RWPE2 (cell line): ENCODE data around the gene ACTR2.
A peak's percentile ranks its signal among the peaks of the same experiment; 100 is the strongest.

Experiments used
- ATAC-seq: fragments of 200-7000 bp; cut with Tn5 transposase; 3 replicates; pipeline ENCODE4 v1.9.1; 2021; ENCODE audit warnings: low read depth
- DNase-seq: peaks from one replicate; pipeline ENCODE4 v3.0.0-alpha.2; 2020; ENCODE audit warnings: low spot score
- H3K27ac ChIP-seq: fragments of 450-650 bp; 2 replicates; pipeline ENCODE4 v1.5.1; 2017; ENCODE audit warnings: mild to moderate bottlenecking; ENCODE audit not compliant: poor library complexity, severe bottlenecking
- H3K27me3 ChIP-seq: fragments of 250-450 bp; sonication (Bioruptor Pico); 2 replicates; pipeline ENCODE4 v1.5.1; 2021; ENCODE audit warnings: mild to moderate bottlenecking, moderate library complexity; ENCODE audit not compliant: insufficient read depth, poor library complexity, severe bottlenecking
- H3K36me3 ChIP-seq: fragments of 250-450 bp; sonication (Bioruptor Pico); 2 replicates; pipeline ENCODE4 v1.5.1; 2020; ENCODE audit warnings: low read depth, mild to moderate bottlenecking, moderate library complexity
- H3K4me1 ChIP-seq: fragments of 250-450 bp; sonication (Bioruptor Pico); 2 replicates; pipeline ENCODE4 v1.5.1; 2021; ENCODE audit warnings: mild to moderate bottlenecking, moderate library complexity; ENCODE audit not compliant: insufficient read depth, poor library complexity, severe bottlenecking
- H3K4me3 ChIP-seq: fragments of 250-450 bp; sonication (Bioruptor Pico); 2 replicates; pipeline ENCODE4 v1.5.1; 2021; ENCODE audit warnings: mild to moderate bottlenecking, moderate library complexity; ENCODE audit not compliant: severe bottlenecking
- H3K9me3 ChIP-seq: fragments of 250-450 bp; sonication (Bioruptor Pico); 2 replicates; pipeline ENCODE4 v1.5.1; 2021; ENCODE audit warnings: mild to moderate bottlenecking, moderate library complexity; ENCODE audit not compliant: severe bottlenecking
- CTCF ChIP-seq: fragments of 450-650 bp; IDR thresholded peaks from one replicate; pipeline ENCODE4 v1.5.1; 2017; ENCODE audit warnings: mild to moderate bottlenecking, moderate library complexity; ENCODE audit not compliant: poor library complexity, severe bottlenecking

The ACTR2 gene

GRCh38 chr2:65319072-65319673 lies 91.5 kb downstream of the ACTR2 start:
- no peak for TF ChIP-seq CTCF
- H3K27me3 ChIP-seq: no peaks in the 10 kb centered on the region
- peaks cover 51% of the 10 kb centered on the region for H3K4me1 ChIP-seq
- no peak for ATAC-seq
- H3K36me3 ChIP-seq: peaks cover 30% of the 10 kb centered on the region
- DNase-seq: no peak
- peak overlapping the region; percentile 98 for H3K27ac ChIP-seq
- no peaks in the 10 kb centered on the region for H3K9me3 ChIP-seq
- H3K4me3 ChIP-seq: no peak overlapping the region

GRCh38 chr2:65319674-65320041 lies 92.0 kb downstream of the ACTR2 start:
- peak overlapping the region; percentile 98 for H3K27ac ChIP-seq
- no peak for TF ChIP-seq CTCF
- no peak for ATAC-seq

GRCh38 chr2:65320042-65320725 lies 92.6 kb downstream of the ACTR2 start:
- no peaks in the 10 kb centered on the region for H3K9me3 ChIP-seq
- DNase-seq: no peak
- TF ChIP-seq CTCF: peak; percentile 60
- H3K27me3 ChIP-seq: no peaks in the 10 kb centered on the region
- peaks cover 24% of the 10 kb centered on the region for H3K36me3 ChIP-seq
- H3K4me1 ChIP-seq: peaks cover 43% of the 10 kb centered on the region
- H3K4me3 ChIP-seq: no peak overlapping the region
- peak; percentile 75 for ATAC-seq
- peak overlapping the region; percentile 98 for H3K27ac ChIP-seq

More at GRCh38 chr2:65319674-65320041, 92.0 kb downstream of the ACTR2 start:
- peaks cover 49% of the 10 kb centered on the region for H3K4me1 ChIP-seq
- H3K9me3 ChIP-seq: no peaks in the 10 kb centered on the region
- peaks cover 26% of the 10 kb centered on the region for H3K36me3 ChIP-seq
- H3K4me3 ChIP-seq: no peak overlapping the region
- DNase-seq: no peak
- H3K27me3 ChIP-seq: no peaks in the 10 kb centered on the region
